Mononuclear cell (primary cell): ENCODE measurements around the gene DIAPH2. TPM values are rescaled to one million over a fixed set of nuclear protein-coding genes. Genes with fewer than 3 reads are reported as not detected.
A peak's percentile ranks its signal among the peaks of the same experiment; 100 is the strongest.

ENCODE experiments used
- H3K27me3 ChIP-seq: 2 replicates; pipeline ENCODE4 v1.6.0; 2011; ENCODE audit warnings: low read length, control low read depth; ENCODE audit not compliant: insufficient read depth
- H3K4me1 ChIP-seq: 2 replicates; pipeline ENCODE4 v1.5.1; 2011; ENCODE audit warnings: mild to moderate bottlenecking, low read length, control low read depth; ENCODE audit not compliant: insufficient read depth
- H3K4me3 ChIP-seq: 2 replicates; pipeline ENCODE4 v1.5.1; 2011; ENCODE audit warnings: mild to moderate bottlenecking, low read length, moderate library complexity
- H3K9me3 ChIP-seq: 2 replicates; pipeline ENCODE4 v1.5.1; 2011; ENCODE audit warnings: low read depth, mild to moderate bottlenecking, control low read depth, low read length
- total RNA-seq: library from RNA; depleted of rRNA; stranded (reverse); fragments of >200 nt; gene quantifications from one replicate; pipeline ENCODE4 v1.2.3, GENCODE V29; 2012

Gene DIAPH2
- total RNA-seq = 31.0 TPM

DNA sequence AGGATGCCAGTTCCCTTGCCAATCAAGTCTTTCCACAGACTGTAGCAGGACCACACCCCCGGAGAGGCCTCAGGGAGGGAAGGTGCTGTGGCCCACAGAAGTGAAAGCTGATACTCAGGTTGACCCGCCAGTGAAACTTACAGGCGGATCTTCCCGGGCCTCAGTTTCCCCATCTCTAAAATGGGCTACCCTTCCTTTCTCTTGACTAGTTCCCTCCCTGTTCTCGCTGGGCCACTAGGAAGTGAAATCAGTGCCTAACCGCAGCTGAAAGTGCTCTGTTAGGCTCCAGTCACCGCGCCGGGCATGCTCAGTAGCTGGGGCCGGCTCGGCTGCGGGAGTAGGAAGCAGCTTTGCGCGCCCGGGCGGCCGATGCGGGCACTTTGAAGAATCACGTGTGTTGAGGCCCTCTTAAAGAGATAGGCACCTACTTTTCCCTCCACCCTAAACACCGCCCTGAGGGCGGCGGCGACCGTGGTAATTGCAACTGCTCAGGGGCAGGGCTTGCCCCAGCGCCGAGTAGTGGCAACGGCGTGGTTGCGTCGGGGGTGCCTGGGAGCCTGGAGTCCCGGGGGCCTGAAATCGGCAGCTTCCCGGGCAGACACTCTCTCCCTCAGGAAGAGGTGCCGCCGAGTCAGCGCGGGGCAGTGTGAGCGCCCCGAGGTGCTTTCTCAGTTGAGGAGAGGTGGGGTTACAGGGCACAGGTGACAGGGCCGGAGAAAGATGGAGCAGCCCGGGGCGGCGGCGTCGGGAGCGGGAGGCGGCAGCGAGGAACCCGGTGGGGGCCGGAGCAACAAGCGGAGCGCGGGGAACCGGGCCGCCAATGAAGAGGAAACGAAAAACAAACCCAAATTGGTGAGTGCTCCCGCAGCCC, at the start of gene DIAPH2:
Gene DIAPH2 (plus strand): TSS at position 504 of the 871 bp plus-strand sequence.
- Histone ChIP-seq H3K4me1 (peaks cover 6% of the 10 kb centered on the region), H3K27me3 (no peaks in the 10 kb centered on the region), H3K4me3 (peak within 1 kb of the TSS; percentile 62), H3K9me3 (no peaks in the 10 kb centered on the region)

DNA sequence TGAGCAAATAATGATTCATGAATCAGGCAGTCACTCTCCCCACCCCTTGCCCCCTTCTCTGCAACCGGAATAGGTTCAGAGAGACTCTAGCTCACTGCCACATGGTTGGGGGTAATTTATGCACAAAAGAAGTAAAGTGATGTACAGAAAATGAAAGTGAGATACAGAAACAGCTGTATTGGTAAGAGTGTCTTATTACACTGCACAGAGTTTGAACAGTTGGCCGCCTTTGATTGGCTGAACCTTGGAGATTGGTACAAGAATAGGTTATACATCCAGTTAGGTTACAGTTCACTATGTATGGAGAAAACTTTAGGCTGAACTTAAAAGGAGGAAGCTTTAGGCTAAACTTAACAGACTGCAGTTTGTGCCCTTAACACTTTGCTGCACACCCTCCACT, 34.6 kb upstream of the DIAPH2 start:
- Histone ChIP-seq H3K27me3 (no peaks in the 10 kb centered on the region), H3K4me3 (no peak overlapping the region), H3K9me3 (no peaks in the 10 kb centered on the region), H3K4me1 (no peaks in the 10 kb centered on the region)

DNA sequence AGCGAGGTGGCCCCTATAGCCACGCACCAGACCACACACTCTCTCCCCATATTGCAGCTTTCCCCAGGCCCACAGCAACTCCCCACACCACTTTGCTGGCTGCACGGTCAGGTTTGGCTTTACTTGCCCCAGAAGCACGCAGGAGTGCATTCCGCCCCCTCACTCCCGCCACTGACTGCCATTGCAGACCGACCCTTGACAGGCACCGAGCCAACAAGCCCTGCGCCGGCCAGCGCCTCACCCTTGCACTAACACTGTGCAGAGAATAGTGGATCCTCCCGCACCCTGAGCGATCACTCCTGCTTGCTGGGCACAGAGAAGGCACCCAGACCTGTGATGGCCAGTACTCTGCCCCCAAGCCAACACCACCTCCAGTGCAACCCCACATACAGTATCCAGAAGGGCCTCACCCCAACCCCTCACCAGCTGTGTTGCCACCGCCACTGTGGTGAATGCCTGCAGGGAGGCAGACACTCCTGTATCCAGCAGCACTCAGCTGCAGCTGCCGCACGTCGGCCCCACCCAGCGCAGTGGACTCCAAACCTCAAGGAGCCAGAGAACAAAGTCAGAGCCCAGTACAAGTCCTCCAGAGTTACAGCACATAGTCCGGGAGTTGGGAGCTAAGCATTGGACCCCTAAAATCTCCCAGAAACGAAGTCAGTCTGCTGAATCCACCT, 28.6 kb upstream of the DIAPH2 start:
- Histone ChIP-seq H3K4me1 (no peaks in the 10 kb centered on the region), H3K9me3 (no peaks in the 10 kb centered on the region), H3K27me3 (no peaks in the 10 kb centered on the region)

DNA sequence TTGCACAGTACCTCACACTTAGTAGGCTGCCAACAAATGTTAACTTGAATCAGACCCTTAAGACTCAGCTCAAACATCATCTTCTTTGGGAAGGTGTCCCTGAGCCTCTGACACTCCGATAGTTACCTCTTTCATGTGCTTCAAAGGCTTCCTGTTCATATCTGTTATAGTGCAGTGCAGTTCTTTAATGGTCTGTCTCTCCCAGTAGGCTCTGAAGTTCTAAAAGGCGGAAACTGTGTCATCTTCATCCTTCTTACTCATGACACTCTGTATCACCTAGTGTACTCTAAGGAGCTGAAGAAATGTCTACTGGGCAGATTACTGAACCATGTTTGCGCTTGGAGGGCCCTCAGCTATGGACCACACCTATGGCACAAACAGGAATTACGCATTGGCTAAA, 2.1 kb upstream of the DIAPH2 start:
- Histone ChIP-seq H3K9me3 (no peaks in the 10 kb centered on the region), H3K4me3 (no peak overlapping the region), H3K27me3 (no peaks in the 10 kb centered on the region), H3K4me1 (peaks cover 6% of the 10 kb centered on the region)

More for the DNA sequence above, 28.6 kb upstream of the DIAPH2 start:
- no peak overlapping the region for H3K4me3 ChIP-seq

DNA sequence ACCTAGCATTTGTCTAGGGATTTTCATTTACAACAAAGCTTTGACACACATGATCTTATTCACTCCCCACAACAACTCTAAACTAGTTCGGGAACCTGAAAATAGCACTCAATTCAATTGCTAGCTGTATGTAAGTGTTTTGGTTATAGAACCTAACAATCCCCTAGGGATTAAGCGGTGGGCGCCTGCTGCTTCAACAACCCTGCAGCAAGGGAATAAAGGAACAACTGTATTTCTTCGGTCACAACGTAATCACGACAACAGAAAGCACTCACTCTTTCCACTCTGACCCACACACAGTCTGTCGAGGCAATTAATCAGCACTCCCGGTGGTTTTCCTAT, 674 bp upstream of the DIAPH2 start:
- Histone ChIP-seq H3K4me1 (peaks cover 6% of the 10 kb centered on the region), H3K27me3 (no peaks in the 10 kb centered on the region), H3K4me3 (peak overlapping the region; percentile 62), H3K9me3 (no peaks in the 10 kb centered on the region)

DNA sequence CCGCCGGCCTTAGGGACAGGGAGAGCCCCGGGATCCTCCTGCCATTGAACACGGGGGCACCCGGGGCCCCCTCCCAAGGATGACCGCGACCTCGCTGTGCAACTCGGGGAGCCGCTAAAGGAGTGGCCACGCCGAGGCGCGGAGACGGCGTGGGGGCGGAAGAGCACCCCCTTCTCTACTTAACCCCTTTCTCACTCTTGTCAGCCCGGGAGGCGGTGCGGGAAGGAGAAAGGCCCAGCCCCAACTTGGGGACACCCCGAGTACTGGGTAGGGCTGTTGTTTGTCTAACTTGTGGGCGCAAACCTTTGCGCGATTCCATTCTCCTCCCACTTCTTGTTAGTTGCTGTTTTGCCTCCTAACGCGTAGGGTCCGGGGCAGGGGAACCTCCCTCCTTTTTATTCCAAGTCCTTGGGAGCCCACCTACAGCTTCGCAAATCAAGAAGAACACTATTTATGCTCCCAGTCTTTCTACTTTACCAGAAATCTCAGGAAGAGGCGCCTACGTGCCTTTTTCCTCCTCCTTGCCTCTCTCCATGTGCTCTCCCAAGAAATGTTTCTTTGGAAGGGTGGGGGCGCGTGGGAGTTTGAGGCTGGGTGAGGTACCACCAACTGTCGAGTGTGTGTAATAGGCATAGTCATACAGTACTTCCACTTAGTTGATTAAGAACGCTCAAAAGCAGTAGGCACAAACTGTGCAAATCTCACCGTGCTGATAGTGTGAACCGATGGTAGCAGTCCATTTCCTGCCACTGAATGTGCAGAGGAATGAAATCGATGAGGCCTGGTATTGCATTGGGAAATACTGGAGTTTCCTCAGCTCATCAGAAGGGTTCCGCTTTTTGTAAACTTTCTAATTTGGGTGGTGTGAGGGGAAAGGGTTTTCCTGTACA, 813 bp downstream of the DIAPH2 start:
- Histone ChIP-seq H3K4me1 (peaks cover 6% of the 10 kb centered on the region), H3K27me3 (no peaks in the 10 kb centered on the region), H3K9me3 (no peaks in the 10 kb centered on the region), H3K4me3 (peak overlapping the region; percentile 62)

DNA sequence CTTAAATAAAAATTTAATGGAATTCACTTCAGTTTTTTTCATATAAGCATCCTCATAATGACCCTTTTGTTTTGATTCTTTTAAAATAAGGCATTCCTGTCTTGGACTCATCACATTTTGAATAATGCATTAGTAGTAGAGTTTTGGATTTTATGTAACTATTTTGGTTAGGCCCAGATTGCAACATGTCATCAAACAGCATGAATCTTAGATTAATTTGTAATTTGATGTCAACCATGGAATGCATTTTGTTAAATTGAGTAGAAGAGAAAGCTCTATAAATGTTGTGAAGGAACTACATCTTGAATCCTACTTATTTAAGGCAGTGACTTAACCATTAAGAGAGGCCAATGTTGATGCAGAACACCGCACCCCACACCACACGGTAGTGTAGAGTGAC, 3.1 kb downstream of the DIAPH2 start:
- H3K4me3 ChIP-seq = no peak overlapping the region
- H3K27me3 ChIP-seq = no peaks in the 10 kb centered on the region
- peaks cover 8% of the 10 kb centered on the region for H3K4me1 ChIP-seq
- H3K9me3 ChIP-seq = no peaks in the 10 kb centered on the region

DNA sequence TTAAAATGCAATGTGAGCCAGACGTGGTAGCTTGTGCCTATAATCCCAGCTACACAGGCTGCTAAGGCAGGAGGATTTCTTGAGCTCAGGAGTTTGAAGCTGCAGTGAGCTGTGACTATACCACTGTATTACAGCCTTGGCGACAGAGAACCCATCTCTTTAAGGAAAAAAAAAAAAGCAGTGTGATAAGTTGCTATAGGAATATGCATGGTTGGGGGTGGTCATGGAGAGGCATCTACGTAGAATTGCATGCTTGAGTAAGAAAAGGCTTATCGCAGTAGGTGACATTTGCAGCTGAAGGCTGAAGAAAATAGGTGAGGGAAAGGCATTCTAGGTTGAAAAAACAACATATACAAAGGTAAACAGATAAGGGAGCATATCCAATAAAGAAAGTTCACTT, 4.1 kb downstream of the DIAPH2 start:
- Histone ChIP-seq H3K9me3 (no peaks in the 10 kb centered on the region), H3K4me3 (no peak overlapping the region), H3K4me1 (peaks cover 12% of the 10 kb centered on the region), H3K27me3 (no peaks in the 10 kb centered on the region)

DNA sequence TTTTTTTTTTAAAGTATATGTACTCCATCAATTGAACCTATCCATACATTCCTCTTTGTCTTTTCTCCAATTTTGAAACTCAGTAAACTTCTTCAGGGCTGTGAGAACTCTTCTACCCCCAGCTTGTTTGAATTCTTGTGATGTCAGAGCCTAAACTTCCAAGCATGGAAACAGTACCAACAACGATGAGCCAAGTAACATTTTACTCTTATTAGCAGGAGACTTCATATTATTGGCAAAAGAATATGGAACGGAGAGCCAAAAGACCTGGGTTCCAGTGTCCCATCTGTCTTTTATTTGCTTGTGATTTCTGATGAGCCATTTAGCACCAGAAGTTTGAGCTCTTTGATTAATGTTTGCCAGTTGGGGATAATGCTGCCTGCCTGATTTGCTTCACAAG, 5.3 kb downstream of the DIAPH2 start:
- Histone ChIP-seq H3K4me1 (peaks cover 6% of the 10 kb centered on the region), H3K4me3 (no peak overlapping the region), H3K9me3 (no peaks in the 10 kb centered on the region), H3K27me3 (no peaks in the 10 kb centered on the region)

DNA sequence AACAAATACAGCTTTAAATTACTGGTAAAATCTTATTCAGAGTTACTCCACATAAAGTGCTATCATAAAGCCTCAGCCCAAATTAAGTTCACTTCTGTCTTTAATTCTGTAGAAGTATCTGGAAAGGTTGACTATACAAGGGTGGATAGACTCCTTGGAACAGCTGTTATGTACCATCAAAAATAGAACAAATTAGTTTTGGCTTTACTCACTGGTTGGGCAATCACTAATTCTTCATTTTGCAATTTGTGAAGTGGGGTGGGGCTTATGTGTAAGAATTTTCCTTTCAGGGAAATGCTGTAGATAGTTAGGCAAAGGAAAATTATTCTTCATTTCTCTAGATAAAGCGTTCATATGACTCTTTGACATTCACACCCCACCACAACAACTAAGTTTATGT, 7.8 kb downstream of the DIAPH2 start:
- no peaks in the 10 kb centered on the region for H3K27me3 ChIP-seq
- H3K4me1 ChIP-seq = peaks cover 6% of the 10 kb centered on the region
- no peaks in the 10 kb centered on the region for H3K9me3 ChIP-seq
- H3K4me3 ChIP-seq = no peak overlapping the region

DNA sequence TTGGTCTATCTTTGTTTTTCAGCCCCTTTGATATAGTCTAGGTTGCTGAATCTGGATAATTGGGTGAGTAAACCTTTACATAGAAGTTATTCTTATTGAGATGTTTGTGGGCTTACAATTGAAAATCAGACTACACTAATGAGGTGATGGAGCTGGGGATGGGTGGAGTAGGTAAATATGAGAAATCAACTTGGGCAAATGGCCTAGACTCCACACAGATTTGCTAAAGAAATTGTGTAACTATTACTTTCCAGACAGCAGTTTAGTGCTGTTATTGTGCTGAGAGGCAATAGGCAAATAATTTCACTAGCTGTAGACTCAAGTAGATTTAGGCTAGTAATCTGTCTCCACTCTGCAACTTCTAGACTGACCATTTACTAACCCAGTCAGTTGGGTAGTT, 8.2 kb downstream of the DIAPH2 start:
- no peak overlapping the region for H3K4me3 ChIP-seq

DNA sequence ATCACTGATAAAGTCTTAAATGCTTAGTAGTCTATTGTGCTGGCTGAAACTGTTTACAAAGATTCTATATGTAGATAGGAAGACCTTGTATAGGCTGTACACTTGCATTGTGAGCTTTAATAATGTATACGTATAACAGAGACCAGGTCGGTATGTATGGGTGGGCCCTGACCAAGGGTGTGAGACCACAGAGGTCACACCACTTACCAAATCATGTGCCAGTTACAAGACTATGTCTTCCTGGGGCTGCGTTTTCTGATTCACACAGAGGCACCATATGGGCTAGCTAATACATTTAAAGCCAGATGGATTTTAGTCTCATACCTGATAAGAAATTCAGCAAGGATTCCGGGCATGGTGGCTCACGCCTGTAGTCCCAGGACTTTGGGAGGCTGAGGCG, 8.8 kb downstream of the DIAPH2 start:
- H3K4me3 ChIP-seq = no peak overlapping the region
- H3K27me3 ChIP-seq = no peaks in the 10 kb centered on the region
- H3K9me3 ChIP-seq = no peaks in the 10 kb centered on the region
- peaks cover 6% of the 10 kb centered on the region for H3K4me1 ChIP-seq

More for the DNA sequence above, 8.2 kb downstream of the DIAPH2 start:
- Histone ChIP-seq H3K9me3 (no peaks in the 10 kb centered on the region), H3K27me3 (no peaks in the 10 kb centered on the region), H3K4me1 (peaks cover 6% of the 10 kb centered on the region)

DNA sequence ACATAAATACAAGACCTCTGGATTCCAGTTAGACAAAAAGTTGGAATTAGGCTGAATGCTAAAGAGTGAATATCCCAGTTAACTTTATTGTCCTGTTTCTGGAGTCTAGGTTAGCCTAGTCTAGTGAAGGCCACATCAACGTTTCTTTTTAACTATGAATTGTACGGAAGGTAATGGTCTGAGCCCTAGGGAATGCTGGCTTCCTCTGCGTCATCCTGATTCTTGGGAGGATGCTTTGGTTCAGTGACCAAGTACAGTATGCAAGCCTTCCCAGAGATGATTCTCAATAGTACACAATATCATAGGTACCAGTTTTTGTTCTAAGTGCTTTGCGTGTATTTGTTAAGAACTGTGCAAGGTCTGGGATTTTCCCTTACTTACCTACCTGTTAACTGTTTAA, 11.8 kb downstream of the DIAPH2 start:
- H3K27me3 ChIP-seq = no peaks in the 10 kb centered on the region
- peaks cover 6% of the 10 kb centered on the region for H3K4me1 ChIP-seq
- H3K4me3 ChIP-seq = no peak overlapping the region
- H3K9me3 ChIP-seq = no peaks in the 10 kb centered on the region

DNA sequence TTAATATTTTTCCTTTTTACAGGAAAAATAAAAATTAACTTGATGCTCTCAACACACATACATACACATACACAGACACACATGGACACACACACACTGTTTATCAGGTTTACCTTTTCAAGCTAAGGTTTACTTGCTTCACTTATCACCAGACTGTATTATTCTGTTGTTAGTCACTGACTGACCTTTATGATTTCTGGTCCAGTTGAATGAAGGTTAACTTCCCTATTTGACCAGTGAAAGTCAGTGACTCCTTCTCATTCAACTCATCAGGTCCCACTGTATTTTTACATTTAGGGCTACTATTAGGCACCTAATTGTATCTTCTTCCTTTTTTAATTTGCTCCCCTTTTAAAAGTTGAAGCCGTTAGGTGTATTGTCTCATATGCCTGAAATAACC, 16.0 kb downstream of the DIAPH2 start:
- Histone ChIP-seq H3K27me3 (no peaks in the 10 kb centered on the region), H3K9me3 (no peaks in the 10 kb centered on the region), H3K4me3 (no peak overlapping the region), H3K4me1 (no peaks in the 10 kb centered on the region)

DNA sequence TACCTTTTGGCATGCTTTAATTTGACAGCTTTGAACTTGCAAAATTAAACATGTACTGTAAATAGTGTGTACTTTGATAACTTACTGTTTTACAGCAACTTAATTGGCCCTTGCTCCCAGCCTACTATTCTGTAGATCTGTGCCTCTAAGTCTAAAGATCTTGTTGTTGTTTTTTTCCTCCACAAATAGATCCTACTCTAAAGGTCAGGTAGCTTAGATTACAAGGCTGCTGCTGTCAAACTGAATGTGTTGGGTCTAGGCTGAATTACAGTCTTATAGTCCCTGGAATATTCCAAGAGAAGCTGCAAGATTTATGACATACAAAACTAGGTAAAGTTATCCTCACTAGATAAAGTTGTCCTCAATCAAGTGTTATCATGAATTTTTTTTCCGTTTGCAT, 18.7 kb downstream of the DIAPH2 start:
- Histone ChIP-seq H3K9me3 (no peaks in the 10 kb centered on the region), H3K4me3 (no peak overlapping the region), H3K4me1 (peaks cover 4% of the 10 kb centered on the region), H3K27me3 (no peaks in the 10 kb centered on the region)
